Mesenchymal stem cell (in vitro differentiated cells and primary cell): ENCODE results near the gene ADARB2.

Experiments used
- DNase-seq: peaks from one replicate; pipeline ENCODE4 v3.0.0-alpha.2; 2013
- H2AFZ ChIP-seq: one replicate; pipeline ENCODE4 v1.6.1; 2013; ENCODE audit warnings: low read depth, mild to moderate bottlenecking, control low read depth, inconsistent platforms, low read length, moderate library complexity
- H2AK5ac ChIP-seq: 2 replicates; pipeline ENCODE4 v1.6.1; 2013; ENCODE audit warnings: low read length, moderate library complexity, mild to moderate bottlenecking, inconsistent platforms; ENCODE audit not compliant: severe bottlenecking
- H2BK120ac ChIP-seq: one replicate; pipeline ENCODE4 v1.6.1; 2013; ENCODE audit warnings: low read depth, mild to moderate bottlenecking, inconsistent platforms, low read length, moderate library complexity
- H2BK12ac ChIP-seq, 2 experiments: one replicate each; pipeline ENCODE4 v1.6.1; 2013; ENCODE audit warnings: inconsistent platforms in 2 of 2, low read length in 2 of 2, mild to moderate bottlenecking in 2 of 2, moderate library complexity in 2 of 2, control low read depth in 1 of 2
- H2BK15ac ChIP-seq: one replicate; pipeline ENCODE4 v1.6.1; 2013; ENCODE audit warnings: mild to moderate bottlenecking, low read depth, inconsistent platforms; ENCODE audit not compliant: poor library complexity, severe bottlenecking
- H2BK5ac ChIP-seq: 2 replicates; pipeline ENCODE4 v1.6.1; 2013; ENCODE audit warnings: low read depth, mild to moderate bottlenecking, low read length, control low read depth, inconsistent platforms; ENCODE audit not compliant: poor library complexity, severe bottlenecking
- H3K14ac ChIP-seq, 2 experiments: one replicate each; pipeline ENCODE4 v1.6.1; 2013; ENCODE audit warnings: inconsistent platforms in 2 of 2, low read length in 2 of 2, control low read depth in 1 of 2, mild to moderate bottlenecking in 1 of 2, moderate library complexity in 1 of 2
- H3K18ac ChIP-seq, 2 experiments: one replicate each; pipeline ENCODE4 v1.6.1; 2013; ENCODE audit warnings: inconsistent platforms in 2 of 2, low read length in 2 of 2, control low read depth in 1 of 2, low read depth in 1 of 2, mild to moderate bottlenecking in 1 of 2
- H3K23ac ChIP-seq, 2 experiments: one replicate each; pipeline ENCODE4 v1.6.1; 2013; ENCODE audit warnings: inconsistent platforms in 2 of 2, low read length in 2 of 2, mild to moderate bottlenecking in 2 of 2, moderate library complexity in 2 of 2, control low read depth in 1 of 2
- H3K27ac ChIP-seq: 2 replicates; pipeline ENCODE4 v1.5.1; 2013; ENCODE audit warnings: mild to moderate bottlenecking, moderate library complexity, low read length, control low read depth, inconsistent platforms; ENCODE audit not compliant: poor library complexity, severe bottlenecking
- H3K27me3 ChIP-seq, 2 experiments: 2 replicates each; pipeline versions ENCODE4 v1.6.1 to v1.7.0; 2013; ENCODE audit warnings: low read length in 2 of 2, mild to moderate bottlenecking in 2 of 2, moderate library complexity in 2 of 2, control low read depth in 1 of 2, inconsistent platforms in 1 of 2; ENCODE audit not compliant: control insufficient read depth in 1 of 2, insufficient read depth in 1 of 2
- H3K36me3 ChIP-seq, 2 experiments: 2 replicates each; pipeline versions ENCODE4 v1.6.1 to v1.7.0; 2013; ENCODE audit warnings: low read length in 2 of 2, control low read depth in 1 of 2, inconsistent platforms in 1 of 2, low read depth in 1 of 2, mild to moderate bottlenecking in 1 of 2; ENCODE audit not compliant: insufficient read depth in 2 of 2, control insufficient read depth in 1 of 2
- H3K4ac ChIP-seq, 2 experiments: one replicate each; pipeline ENCODE4 v1.6.1; 2013; ENCODE audit warnings: inconsistent platforms in 2 of 2, low read length in 2 of 2, mild to moderate bottlenecking in 2 of 2, moderate library complexity in 2 of 2, control low read depth in 1 of 2, low read depth in 1 of 2
- H3K4me1 ChIP-seq: 2 replicates; pipeline ENCODE4 v1.6.1; 2013; ENCODE audit warnings: low read depth, low read length, control low read depth; ENCODE audit not compliant: control insufficient read depth, insufficient read depth
- H3K4me2 ChIP-seq: 2 replicates; pipeline ENCODE4 v1.6.1; 2013; ENCODE audit warnings: low read length, mild to moderate bottlenecking, inconsistent platforms; ENCODE audit not compliant: poor library complexity, severe bottlenecking
- H3K4me3 ChIP-seq, 2 experiments: 2 replicates each; pipeline versions ENCODE4 v1.5.1 to v1.7.0; 2013; ENCODE audit warnings: low read length in 2 of 2, mild to moderate bottlenecking in 2 of 2, control low read depth in 1 of 2, low read depth in 1 of 2; ENCODE audit not compliant: insufficient read depth in 1 of 2
- H3K79me1 ChIP-seq: replicated peaks from 2 replicates; pipeline ENCODE4 v1.6.1; 2013; ENCODE audit warnings: mild to moderate bottlenecking, control low read depth, low read length, inconsistent platforms; ENCODE audit not compliant: poor library complexity, severe bottlenecking
- H3K9ac ChIP-seq: 2 replicates; pipeline ENCODE4 v1.7.0; 2013; ENCODE audit warnings: mild to moderate bottlenecking, low read length, moderate library complexity
- H3K9me3 ChIP-seq: 2 replicates; pipeline ENCODE4 v1.7.0; 2013; ENCODE audit warnings: mild to moderate bottlenecking, low read length; ENCODE audit not compliant: control insufficient read depth
- H4K8ac ChIP-seq: one replicate; pipeline ENCODE4 v1.6.1; 2013; ENCODE audit warnings: inconsistent platforms, mild to moderate bottlenecking, low read length, moderate library complexity
- H4K91ac ChIP-seq: one replicate; pipeline ENCODE4 v1.6.1; 2013; ENCODE audit warnings: mild to moderate bottlenecking, low read length, inconsistent platforms
- WGBS: methylation state at CpG from one replicate; pipeline ENCODE4 v1.1.7; 2013; ENCODE audit warnings: mixed read lengths; 5-methylcytosine and 5-hydroxymethylcytosine counted together

ADARB2 gene

GRCh38 chr10:1406967-1407945, 330.1 kb downstream of the ADARB2 start:
- Histone ChIP-seq H2BK15ac (no peak overlapping the region), H3K9me3 (no peaks in the 10 kb centered on the region), H2BK12ac (no peak overlapping the region), H3K4me1 (peaks cover 2% of the 10 kb centered on the region), H3K4me2 (no peak overlapping the region), H3K14ac (no peak overlapping the region), H3K27ac (no peak overlapping the region), H2BK5ac (no peak overlapping the region), H3K9ac (no peak overlapping the region), H2BK120ac (no peak overlapping the region), H3K79me1 (no peaks in the 10 kb centered on the region), H3K4ac (no peak overlapping the region), H4K91ac (no peak overlapping the region), H2AFZ (no peak overlapping the region), H3K27me3 (peaks cover 0 to 3% of the 10 kb centered on the region in 2 experiments), H3K23ac (no peak overlapping the region), H3K18ac (no peak overlapping the region), H4K8ac (no peak overlapping the region), H3K36me3 (no peaks in the 10 kb centered on the region), H3K4me3 (no peak overlapping the region), H2AK5ac (no peak overlapping the region)
- WGBS, result 80% methylated on average over 22 of the region's 25 CpGs
- no peak for DNase-seq

DNA sequence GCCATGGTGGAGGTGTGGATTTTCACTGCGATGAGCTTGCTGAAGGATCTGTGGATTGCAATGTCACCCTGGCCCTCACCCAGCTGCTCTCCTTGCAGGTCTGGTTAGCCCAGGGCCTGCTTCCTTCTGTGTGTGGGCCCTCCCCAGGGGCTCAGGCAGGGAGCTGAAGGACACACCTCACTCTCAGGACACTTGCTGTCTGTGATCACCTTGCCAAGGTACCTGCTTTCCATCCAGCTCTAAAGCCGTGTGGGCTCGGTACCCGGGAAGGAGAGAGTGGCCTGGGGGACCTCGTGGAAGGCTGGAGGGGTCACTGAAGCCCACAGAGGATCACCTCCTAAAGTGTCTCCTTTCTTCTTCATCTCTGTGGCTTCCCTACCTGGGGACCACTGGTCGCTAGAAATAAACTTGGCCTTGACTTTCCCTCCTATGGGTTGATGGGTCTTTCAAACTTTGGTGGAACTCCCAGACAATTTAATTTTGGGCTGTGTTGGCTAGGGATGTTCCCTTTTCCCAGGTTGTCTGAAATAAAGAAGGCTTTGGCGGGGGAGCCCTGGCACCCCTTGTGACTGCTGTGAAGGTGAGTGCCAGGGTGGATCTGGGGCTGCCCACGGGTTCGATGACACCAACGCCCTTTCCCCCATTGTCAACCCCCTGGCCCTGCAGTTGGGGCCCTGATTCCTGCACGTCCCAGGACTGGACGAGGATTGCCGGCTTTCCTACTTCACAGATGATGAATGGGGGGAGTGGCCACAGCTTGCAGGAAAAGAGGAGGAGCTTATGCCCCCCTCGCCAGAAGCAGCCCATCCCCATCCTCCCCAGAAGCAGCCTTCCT, 331.0 kb downstream of the ADARB2 start:
- no peak overlapping the region for H4K8ac ChIP-seq
- H3K27ac ChIP-seq, result no peak overlapping the region
- no peaks in the 10 kb centered on the region for H3K36me3 ChIP-seq
- H4K91ac ChIP-seq, result no peak overlapping the region
- H3K4me3 ChIP-seq, result no peak overlapping the region
- no peak overlapping the region for H2BK120ac ChIP-seq
- no peak overlapping the region for H2AK5ac ChIP-seq
- no peak overlapping the region for H2BK12ac ChIP-seq
- no peak overlapping the region for H2BK5ac ChIP-seq
- H3K9me3 ChIP-seq, result no peaks in the 10 kb centered on the region
- H3K23ac ChIP-seq, result no peak overlapping the region
- DNase-seq, result no peak
- H2BK15ac ChIP-seq, result no peak overlapping the region
- no peak overlapping the region for H3K4ac ChIP-seq
- H2AFZ ChIP-seq, result no peak overlapping the region
- no peak overlapping the region for H3K4me2 ChIP-seq
- H3K9ac ChIP-seq, result no peak overlapping the region
- H3K4me1 ChIP-seq, result peaks cover 2% of the 10 kb centered on the region
- 86% methylated on average over 11 of the region's 14 CpGs for whole genome bisulfite sequencing
- no peak overlapping the region for H3K14ac ChIP-seq
- no peak overlapping the region for H3K18ac ChIP-seq
- H3K79me1 ChIP-seq, result no peaks in the 10 kb centered on the region
- peaks cover 0 to 3% of the 10 kb centered on the region in 2 experiments for H3K27me3 ChIP-seq

DNA sequence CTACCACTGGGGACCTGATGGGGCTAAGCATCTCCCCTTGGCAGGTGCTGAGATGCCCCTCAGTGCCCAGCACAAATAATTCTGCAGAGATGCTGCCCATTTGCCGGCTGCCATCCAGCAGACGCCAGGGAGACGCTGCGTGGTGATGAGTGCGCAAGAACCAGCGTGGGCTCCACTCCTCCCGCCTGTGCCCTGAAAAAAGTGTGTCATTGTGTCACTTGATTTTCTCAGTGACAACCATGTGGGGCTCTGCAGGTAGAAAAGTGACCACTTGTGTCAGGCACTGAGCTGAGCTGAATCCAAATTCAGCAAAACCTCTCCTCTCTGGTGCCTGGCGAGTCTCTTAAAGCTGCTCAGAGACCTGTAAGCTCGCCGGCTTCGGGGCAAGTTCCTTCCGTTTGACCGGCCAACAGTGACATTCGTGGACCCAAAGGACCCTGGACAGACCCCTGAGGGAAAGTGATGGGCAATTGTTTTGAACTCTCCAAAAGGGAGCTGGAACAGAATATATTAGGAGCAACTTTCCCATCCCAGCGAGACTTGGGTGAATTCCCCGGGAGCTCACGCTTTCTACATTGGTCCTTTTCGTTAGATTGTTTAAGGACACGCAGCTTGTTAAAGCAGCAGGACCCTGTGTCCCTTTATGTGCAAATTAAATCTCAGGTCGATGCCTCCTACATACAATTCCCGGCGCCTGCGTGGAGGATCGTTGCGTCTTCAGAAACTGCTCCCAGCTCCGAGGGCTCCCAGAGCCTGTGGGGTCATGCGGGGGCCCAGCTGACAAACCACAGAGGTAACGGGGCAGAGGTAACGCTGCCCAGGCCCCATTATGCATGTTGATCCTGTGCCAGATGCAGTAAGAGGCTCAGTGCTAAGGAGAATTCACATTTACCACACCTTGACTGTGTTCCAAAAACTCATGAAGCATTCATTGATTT, 332.7 kb downstream of the ADARB2 start:
- Histone ChIP-seq H2BK15ac (no peak overlapping the region), H3K4me1 (peaks cover 12% of the 10 kb centered on the region), H2BK120ac (no peak overlapping the region), H3K9me3 (no peaks in the 10 kb centered on the region), H3K18ac (no peak overlapping the region), H3K4ac (no peak overlapping the region), H3K36me3 (no peaks in the 10 kb centered on the region), H3K23ac (no peak overlapping the region), H3K79me1 (no peaks in the 10 kb centered on the region), H3K9ac (no peak overlapping the region), H2AFZ (no peak overlapping the region), H3K4me3 (no peak overlapping the region), H2AK5ac (no peak overlapping the region), H4K8ac (no peak overlapping the region), H4K91ac (no peak overlapping the region), H3K14ac (no peak overlapping the region), H3K27me3 (peaks cover 0 to 3% of the 10 kb centered on the region in 2 experiments), H2BK5ac (no peak overlapping the region), H3K4me2 (no peak overlapping the region), H2BK12ac (no peak overlapping the region), H3K27ac (no peak overlapping the region)
- WGBS, result 87% methylated on average over 29 of the region's 29 CpGs
- no peak for DNase-seq
